Cerebellar nuclear complex (tissue), 1 donor: ENCODE data around the gene KCTD13.
A peak's percentile ranks its signal among the peaks of the same experiment; 100 is the strongest.
"Not testable (repeated sequence)": the region's sequence is repeated elsewhere in the genome, so short reads cannot be mapped to it uniquely, and the experiment has no call there.

Experiments
- DNase-seq, 2 experiments: peaks; one replicate each; lab custom pipeline; 2025; lab: John Stamatoyannopoulos, UW

Gene KCTD13

GRCh38 chr16:29925781-29926710 lies at the start of gene KCTD13:
TSS of gene KCTD13 (minus strand) at chr16:29926226. CDS start at chr16:29926033, 193 bp downstream.
- peak in 1 of 2 experiments; percentile 61 for DNase-seq

DNA sequence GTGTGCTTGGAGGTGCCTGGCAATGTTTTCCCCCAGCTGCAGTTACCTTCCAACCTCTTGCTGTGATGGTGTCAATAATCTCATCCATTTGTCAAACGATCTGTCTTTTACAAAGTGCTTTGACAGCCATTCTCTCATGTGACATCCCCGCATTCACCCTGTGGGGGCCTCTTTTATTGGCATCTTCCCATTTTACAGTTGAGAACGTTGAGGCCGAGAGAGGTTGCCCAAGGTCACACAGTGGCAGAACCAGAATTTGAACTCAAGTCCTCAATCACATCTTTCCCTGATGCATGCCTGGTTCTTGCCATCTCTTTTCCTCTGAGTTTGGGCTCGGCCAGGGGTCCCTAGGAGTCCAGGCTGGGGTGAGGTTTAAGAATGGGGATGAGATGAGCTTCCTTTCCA lies 49.1 kb upstream of the KCTD13 start:
- no peak for DNase-seq

DNA sequence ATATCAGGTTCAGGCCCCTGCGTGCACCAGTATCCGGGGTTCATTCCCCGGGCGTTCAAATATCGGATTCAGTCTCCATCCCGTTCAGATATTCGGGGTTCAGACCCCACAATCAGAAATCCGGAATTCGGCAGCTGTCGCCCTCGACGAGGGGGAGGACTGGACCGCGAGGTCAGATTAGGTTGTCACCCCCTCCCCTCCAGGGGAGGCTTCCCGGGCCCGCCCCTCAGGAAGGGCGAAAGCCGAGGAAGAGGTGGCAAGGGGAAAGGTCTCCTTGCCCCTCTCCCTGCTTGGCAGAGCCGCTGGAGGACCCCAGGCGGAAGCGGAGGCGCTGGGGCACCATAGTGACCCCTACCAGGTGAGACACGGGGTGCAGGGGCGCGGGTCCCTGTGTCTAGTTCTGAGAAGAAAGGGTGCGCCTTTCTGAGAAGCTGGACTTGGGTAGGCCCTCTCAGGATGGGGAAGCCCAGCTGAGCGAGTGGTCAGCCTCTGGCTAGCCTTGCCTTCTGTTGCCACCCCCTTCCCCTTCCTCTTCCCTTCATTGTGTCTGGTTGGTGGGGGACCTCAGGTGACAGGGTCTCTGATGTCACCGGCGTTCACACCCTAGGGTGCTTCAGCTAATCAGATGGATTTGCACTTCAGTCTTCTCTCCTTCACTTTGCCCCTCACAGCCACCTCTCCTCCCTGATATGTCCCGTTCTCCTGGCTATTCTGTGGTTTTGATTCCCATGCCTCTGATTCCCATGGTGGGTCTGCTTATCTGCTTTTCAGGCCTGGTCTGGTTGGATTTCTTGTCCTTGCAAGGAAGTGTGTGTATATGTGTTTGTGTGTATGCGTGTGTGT lies 48.5 kb upstream of the KCTD13 start:
- DNase-seq, result no peak

DNA sequence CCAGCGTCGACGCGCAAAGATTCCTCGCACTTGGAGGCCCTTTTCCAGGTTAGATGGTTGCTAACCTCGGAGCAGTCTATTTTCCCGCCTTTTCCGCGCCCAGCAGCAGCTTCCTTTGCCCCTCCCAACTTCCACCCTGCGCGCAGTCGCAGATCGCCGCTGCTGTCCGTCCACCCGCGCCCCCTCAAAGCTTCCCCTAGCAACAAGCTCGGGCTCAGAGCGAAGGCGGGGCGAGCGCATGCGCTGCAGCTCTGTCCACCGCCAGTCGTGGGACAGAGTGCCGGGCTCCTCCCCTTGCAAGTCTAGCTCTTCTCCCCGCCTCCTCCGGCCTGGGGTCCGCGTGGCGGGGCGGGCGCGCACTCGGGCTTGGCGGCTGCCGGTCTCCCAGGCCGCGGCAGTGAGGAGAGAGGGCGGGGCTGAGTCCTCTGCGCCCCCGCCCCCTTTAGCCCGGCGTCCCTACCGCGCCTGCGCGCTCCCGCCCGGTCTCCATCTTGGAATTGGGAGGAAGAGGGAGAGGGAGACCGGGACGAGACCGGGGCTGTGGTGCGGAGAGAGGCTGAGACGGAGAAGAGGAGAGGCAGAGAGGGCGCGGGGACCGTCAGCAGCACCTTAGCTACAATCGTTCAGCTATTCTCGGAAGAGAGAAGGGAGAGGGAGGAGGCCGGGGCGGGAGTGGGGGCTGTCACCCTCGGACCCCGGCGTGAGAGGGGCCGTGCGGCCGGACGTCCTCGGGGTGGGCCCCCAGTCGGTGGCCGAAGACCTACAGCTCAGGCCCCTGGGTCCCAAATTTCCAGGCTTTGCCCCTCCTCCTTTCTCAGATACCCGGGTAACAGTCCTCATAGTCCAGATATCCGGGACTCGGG lies 47.6 kb upstream of the KCTD13 start, which contains the start of gene TAOK2:
TAOK2 (plus strand) TSS at position 485 of the 863 bp plus-strand sequence. CDS start 3,905 bp downstream, outside the sequence.
- peak; percentile 97 to 99 for DNase-seq

GRCh38 chr16:29972992-29973383 lies 47.0 kb upstream of the KCTD13 start:
- no peak for DNase-seq

DNA sequence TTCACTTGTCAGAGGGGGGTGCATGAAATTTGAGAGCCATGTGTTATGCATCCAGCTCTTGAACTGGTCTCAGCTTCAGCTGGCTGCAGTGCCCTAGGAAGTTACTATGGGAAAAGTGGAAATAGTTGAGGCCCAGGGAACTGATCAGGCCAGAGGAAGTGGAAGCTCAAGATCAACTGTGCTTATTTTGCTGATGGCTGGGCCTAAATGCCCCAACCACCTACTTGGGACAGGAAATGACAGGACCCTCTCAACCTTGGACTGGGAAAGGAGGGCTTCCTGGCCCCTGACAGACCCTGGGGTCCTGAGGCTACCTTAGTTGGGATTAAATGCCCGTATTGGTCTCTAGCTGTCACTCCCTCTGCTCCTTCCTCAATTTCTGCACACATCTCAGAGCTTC lies 46.5 kb upstream of the KCTD13 start:
- DNase-seq, result no peak

GRCh38 chr16:29971304-29971703 lies 45.3 kb upstream of the KCTD13 start:
- no peak for DNase-seq

GRCh38 chr16:29968205-29968604 lies 42.2 kb upstream of the KCTD13 start:
- no peak for DNase-seq

- no peak for DNase-seq
Measured at GRCh38 chr16:29963021-29963743, 37.2 kb upstream of the KCTD13 start.

GRCh38 chr16:29962344-29962994 lies 36.4 kb upstream of the KCTD13 start:
- no peak for DNase-seq

DNA sequence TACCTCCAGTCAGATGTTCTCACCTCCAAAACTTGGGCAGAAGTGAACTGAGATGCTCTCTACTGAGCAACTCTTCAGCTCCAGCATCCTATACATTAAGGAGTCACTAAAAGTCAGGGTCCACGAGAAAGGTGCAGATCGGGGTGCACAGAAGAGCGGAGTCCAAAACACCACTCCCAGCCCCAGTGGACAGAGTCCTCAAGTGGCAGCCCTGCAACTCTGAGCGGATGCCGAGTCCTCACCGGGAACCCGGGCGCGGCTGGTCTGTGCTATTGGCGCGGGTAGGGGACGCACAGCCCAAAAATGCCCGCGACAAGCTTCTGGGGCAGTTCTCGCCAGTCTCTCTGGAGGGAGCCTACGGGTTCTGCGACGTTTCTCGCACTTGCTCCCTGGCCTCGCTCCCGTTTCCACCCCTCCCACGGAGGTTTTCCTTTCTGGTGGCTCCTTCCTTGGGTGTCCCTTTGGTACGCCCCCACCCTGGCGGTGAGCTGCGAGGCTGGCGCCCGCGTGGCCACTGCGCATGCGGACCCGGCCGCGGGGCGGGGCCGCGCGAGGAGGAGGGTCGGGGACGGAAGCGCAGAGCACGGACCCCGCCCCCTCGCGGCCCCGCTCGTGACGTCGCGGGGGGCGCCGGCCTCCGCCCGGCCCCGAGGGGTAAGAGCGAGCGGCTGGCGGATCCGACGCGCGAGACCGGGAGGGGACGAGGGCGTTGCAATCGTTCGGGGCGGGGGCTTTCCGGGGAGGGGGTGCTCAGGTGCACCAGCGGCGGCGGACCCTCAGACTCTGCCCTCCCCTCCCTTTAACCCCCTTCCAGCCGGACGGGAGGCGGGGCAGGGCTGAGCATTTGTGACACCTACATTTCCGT lies 35.7 kb upstream of the KCTD13 start, which contains the start of gene TMEM219:
TMEM219 (plus strand) TSS at position 601 of the 865 bp plus-strand sequence. CDS start 1,065 bp downstream, outside the sequence.
- peak in 1 of 2 experiments; percentile 69 for DNase-seq

DNA sequence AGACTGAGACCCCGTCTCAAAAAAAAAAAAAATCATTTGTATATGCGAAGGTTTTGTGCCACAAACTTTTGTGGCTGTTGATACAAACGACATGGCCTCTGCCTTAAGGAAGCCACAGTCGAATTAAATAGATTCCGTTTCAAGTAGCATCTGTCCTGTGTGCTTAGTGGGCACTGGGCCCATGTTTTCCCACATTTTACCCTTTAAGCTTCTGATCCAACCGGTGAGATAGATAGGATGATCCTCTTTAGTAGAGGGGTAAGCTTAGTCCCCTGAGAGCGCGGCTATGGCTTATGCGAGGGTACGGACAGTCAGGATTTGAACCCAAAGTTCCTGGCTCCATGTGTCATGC lies 35.1 kb upstream of the KCTD13 start:
- no peak for DNase-seq

DNA sequence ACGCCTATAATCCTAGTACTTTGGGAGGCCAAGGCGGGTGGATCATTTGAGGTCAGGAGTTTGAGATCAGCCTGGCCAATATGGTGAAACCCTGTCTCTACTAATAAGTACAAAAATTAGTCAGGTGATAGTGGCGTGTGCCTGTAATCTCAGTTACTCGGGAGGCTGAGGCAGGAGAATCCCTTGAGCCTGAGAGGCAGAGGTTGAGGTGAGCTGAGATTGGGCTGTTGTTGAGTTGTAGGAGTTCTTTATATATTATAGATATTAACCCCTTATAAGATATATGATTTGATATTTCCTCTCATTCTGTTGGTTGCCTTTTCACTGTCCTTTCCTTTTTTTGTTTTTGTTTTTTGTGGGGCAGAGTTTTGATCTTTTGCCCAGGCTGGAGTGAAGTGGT lies 33.8 kb upstream of the KCTD13 start:
- not testable (repeated sequence) for DNase-seq

DNA sequence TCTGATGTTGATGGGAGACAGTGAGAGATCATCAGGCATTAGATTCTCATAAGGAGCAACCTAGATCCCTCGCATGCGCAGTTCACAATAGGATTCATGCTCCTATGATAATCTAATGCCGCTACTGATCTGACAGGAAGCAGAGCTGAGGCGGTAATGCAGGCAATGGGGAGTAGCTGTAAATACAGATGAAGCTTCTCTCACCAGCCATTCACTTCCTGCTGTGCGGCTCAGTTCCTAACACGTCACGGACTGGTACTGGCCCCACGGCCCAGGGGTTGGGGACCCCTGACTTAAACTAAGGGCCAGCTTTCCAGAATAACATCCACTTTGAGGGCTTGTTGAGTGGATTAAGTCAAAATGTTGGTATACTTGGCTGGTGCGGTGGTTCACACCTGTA lies 33.3 kb upstream of the KCTD13 start:
- no peak for DNase-seq

GRCh38 chr16:29958756-29959155 lies 32.7 kb upstream of the KCTD13 start:
- DNase-seq, result no peak

DNA sequence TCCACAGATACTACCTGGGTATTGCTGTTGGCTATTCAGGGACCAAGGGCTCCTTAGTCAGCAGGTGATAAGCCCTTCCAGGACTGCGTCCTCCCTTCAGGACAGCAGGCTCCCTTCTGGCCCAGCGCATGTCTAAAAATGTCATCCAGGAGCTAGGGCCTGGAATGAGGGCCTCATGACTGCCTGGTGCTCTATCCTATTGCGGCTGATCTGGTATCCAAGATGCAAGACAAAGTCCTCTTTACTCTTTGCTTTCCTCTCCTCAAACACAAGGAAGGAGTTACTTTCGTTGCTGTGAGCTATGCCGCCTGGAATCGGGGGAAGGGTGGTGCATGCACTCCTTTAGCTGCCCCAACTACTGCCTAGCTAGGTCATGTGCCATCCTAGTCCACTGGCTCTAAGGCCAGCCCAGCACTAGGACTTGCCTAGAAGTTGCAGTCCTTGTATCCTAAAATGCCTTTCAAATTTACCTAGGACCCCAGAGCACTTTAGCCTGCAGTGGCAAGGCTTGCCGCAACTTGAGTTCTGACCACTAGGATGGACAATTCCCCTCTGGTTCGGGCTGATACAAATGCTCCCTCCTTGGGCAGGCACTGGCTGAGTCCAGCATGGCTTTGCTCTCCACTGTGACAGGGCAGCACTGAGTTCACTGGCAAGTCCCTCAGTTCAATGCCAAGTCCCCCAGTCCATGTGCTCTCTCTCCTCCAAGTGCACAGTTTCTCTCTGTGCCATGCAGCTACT lies 25.8 kb upstream of the KCTD13 start:
- DNase-seq, result no peak

DNA sequence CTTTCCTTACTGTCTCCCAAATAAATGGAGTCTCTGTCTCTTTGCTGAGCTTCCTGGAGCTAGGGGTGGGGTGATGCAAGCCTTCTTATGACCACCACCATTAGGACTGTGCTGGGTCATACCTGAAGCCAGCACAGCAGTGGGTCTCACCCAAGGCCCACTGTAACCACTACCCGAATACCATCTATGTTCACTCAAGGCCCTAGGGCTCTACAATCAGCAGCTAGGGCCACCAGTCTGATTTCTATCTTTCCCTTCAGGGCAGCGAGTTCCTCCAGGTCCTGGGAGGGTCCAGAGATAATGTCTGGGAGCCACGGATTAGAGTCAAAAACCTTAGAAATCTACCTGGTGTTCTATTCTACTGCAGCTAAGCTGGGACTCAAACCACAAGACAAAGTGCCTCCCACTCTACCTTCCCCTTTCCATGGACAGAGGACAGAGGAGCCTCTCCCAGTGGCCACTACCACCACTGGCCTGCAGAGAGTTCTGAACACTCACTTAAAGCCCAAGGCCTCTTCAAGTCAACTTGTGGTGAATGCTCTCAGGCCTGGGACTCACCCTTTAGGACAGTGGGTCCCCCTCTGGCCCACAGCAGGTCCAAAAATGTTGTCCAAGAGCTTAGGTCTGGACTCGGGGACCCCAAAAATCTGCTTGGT lies 24.9 kb upstream of the KCTD13 start:
- DNase-seq, result no peak

DNA sequence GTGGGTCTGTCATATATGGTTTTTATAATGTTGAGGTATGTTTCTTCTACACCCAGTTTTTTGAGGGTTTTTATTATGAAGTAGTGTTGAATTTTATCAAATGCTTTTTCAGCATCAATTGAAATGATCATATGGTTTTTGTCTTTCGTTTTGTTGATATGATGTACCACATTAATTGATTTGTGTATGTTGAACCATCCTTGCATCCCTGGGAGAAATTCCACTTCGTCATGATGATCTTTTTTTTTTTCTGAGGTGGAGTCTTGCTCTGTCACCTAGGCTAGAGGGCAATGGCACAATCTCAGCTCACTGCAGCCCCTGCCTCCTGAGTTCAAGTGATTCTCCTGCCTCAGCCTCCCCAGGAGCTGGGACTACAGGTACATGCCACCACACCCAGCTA lies 21.9 kb upstream of the KCTD13 start:
- DNase-seq, result no peak
